ENCODE results near the gene OPRL1.
"Not testable (repeated sequence)": the region's sequence is repeated elsewhere in the genome, so short reads cannot be mapped to it uniquely, and the experiment has no call there.

OPRL1 gene

DNA sequence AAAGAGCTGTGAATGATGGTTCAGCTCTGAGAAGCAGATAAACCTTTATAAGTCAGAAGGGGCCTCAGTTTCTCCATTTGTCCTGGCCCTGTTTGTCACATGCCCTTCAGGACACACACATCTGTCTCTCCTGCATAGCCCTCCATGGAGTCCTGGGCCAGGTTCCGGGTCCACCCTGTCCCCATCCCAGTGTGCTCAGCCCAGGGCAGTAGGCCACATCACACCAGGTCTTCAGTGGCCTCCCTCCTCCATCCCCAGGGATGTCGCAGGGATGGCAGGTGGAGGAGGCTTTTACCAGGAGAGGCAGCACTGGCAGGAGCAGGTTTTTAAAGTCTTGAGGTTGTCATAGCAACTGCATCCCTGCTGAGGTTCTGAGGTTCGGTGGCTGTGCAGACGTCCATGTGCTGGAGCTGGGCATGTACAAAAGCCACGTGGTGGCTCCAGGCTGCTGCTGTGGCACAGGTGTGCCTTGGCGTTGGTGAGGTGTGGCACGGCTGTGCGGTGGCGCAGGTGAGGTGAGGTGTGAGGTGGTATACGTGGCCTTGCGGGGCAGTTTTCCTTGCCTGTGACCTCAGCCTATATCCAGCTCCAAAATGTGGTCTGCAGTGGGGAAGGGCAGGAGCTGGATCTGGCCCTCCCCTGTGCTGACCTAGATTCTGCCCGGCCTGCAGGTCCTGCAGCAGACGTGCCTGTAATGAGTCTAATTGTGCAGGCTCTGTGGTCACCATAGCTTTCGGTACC, 35.5 kb downstream of the OPRL1 start:
- no peak for DNase-seq (ENCODE audit: low read depth in 2 of 2)

DNA sequence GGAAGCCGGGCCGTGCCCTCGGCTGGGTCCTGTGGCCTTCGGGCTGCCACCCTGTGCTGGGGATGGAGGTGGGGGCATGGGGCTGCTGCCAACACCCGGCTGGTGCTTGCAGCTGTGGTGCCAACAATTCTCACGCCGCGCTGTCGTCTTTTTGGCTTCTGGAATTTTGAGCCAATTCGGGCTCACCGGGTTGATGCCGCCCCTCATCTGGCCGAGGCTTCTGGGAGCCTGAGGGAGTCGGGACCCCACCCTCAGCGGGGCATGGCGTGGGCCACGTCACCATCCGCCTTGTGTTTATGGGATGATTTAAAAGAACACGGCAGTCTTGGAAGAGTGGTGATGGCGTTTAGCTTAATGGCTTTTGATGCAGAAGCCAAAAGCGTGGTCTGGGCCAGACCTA, 36.1 kb downstream of the OPRL1 start:
- DNase-seq (ENCODE audit: low read depth in 2 of 2) = no peak

DNA sequence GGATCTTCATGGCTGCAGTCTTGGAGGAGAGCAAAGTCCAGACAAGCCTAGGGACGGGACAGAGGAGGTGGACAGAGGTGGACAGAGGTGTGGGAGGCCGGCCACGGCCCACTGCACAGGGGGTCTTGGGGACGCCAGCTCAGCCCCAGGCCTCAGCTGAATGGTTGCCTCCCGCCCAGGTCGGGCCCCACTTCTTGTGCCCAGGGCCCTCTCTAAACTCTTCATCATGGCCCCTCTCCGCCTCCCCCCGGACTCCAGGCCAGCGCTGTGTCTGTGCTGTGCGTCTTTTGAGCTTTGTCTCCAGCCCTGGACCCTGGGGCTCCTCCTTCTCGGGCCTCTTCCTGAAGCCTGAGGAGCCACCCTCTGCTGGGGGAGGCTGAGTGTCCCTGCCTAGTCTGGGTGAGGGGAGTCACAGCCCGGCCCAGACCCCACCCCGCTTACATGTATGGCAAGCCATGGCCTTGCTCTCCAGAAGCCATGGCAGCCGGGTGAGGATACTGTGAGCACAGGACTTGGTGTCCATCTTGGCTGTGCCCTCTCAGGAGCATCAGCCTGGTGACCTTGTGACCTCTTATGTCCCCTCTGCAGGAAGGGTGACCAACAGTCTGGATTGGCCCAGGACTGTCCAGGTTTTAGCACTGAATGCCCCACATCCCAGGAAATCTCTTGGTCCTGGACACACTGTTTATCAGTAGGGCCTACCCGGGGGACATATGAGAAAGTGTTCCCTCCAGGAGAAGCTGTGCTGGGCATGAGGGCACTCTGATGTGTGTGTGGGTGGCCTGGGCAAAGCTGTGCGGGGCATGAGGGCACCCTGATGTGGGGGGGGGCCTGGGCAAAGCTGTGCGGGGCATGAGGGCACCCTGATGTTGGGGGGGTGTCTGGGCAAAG, 36.9 kb downstream of the OPRL1 start:
- no peak for DNase-seq (ENCODE audit: low read depth in 2 of 2)

DNA sequence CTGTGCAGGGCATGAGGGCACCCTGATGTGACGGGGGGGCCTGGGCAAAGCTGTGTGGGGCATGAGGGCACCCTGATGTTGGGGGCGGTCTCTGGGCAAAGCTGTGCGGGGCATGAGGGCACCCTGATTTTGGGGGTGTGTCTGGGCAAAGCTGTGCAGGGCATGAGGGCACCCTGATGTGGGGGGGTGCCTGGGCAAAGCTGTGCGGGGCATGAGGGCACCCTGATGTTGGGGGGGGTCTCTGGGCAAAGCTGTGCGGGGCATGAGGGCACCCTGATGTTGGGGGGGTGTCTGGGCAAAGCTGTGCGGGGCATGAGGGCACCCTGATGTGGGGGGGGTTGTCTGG, 37.5 kb downstream of the OPRL1 start:
- DNase-seq (ENCODE audit: low read depth in 2 of 2) = not testable (repeated sequence)

DNA sequence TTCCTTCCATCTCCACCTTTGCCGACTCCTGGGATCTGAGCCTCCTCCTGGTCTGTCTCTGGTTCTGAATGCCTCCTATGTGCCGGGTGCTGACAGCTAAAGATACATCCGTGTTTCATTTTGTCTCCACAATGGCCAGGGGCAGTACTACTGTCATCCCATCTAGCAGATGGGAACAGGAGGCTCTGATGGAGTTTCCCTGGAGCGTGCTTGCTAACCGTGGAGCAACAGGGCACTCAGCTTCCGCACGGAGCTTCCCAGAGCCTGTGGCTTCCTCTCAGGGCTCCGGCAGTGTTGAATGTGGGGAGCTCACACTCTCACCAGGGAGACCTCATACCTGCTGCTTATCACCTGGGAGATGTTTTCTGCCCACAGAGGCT, 39.4 kb downstream of the OPRL1 start:
- DNase-seq (ENCODE audit: low read depth in 2 of 2) = no peak

DNA sequence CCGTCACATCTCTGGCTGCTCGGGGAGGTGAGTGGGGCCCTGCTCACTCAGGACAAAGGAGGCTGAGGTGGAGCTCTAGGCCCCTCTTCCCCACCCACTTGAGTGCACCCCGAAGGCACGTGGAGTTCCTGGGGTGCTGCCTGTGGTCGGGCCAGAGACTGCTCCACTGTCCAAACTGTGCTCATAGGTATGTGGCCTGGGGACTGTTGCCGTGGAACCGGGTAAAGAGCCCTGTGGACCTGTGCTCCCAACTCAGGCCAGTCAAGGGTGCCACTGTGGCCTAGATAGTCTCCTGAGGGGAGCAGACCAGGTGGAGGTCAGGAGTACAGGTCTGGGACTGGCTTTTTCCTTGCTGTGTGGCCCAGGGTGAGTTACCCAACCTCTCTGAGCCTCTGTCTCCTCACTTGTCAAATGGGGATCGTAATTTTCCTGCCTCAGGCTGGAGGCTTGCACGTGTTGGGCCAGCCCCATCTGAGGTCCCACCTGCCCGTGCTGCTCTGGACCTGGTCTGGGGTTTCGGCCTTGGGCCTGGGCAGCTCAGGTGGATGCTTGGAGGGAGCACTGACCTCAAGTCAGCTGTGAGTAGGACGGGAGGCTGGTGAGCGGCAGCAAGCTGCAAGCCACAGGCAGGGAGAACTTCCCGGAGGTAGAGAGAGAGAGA, 39.9 kb downstream of the OPRL1 start:
- no peak for DNase-seq (ENCODE audit: low read depth in 2 of 2)

DNA sequence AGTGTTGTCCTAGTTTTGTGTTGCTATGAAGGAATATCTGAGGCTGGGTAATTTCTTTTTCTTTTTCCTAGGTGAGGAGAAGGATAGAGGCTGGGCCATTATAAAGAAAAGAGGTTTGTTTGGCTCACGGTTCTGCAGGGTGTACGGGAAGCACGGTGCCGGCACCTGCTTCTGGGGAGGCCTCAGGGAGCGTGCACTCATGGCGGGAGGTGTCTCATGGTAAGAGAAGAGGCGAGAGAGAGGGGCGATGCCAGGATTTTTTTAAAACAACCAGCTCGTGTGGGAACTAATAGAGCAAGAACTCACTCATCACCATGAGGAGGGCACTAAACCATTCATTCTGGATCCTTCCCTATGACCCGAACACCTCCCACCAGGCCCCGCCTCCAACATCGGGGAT, 41.7 kb downstream of the OPRL1 start:
- no peak for DNase-seq (ENCODE audit: low read depth in 2 of 2)

DNA sequence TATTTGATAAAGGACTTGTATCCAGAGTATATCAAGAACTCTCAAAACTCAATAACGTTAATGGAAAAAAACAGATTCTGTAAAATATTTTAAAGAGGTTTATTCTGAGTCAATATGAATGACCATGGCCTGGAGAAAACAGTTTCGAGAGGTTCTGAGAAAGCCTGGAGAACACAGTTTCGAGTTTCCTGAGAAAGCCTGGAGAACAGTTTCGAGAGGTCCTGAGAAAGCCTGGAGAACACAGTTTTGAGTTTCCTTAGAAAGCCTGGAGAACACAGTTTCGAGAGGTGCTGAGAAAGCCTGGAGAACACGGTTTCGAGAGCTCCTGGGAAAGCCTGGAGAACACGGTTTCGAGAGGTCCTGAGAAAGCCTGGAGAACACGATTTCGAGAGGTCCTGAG, 43.0 kb downstream of the OPRL1 start:
- not testable (repeated sequence) for DNase-seq (ENCODE audit: low read depth in 2 of 2)

DNA sequence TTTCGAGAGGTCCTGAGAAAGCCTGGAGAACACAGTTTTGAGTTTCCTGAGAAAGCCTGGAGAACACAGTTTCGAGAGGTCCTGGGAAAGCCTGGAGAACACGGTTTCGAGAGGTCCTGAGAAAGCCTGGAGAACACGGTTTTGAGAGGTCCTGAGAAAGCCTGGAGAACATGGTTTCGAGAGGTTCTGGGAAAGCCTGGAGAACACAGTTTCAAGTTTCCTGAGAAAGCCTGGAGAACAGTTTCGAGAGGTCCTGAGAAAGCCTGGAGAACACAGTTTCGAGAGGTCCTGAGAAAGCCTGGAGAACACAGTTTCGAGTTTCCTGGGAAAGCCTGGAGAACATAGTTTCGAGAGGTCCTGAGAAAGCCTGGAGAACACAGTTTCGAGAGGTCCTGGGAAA, 43.6 kb downstream of the OPRL1 start:
- DNase-seq (ENCODE audit: low read depth in 2 of 2) = not testable (repeated sequence)

DNA sequence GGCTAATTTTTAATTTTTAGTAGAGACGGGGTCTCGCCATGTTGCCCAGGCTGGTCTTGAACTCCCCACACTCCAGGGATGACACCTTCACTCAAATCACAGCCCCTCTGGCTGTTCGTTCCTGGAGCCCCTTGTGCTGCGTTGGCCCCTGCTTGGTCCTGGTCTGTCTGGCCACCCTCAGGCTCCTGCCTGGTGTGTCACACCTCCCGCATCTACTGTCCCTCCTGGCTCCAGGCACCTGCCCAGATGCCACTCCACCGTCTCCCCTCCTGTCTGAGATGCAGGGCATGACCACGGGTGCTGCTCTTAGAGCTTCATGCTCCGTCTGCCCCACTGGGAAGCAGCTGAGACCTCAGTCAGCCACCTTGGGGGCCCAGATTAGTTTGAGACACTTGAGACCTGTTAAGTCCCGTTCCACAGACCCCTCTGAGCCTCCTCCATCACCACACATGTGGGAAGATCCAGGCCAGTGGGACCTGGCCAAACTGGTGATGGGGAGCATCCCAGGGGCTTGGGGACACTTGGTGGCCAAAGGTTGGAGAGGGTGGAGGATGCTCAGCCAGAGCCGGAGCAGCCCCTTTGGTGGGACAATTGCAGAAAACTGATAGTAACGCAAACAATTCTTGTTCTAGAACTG, 49.4 kb downstream of the OPRL1 start:
- DNase-seq (ENCODE audit: low read depth in 2 of 2) = no peak

DNA sequence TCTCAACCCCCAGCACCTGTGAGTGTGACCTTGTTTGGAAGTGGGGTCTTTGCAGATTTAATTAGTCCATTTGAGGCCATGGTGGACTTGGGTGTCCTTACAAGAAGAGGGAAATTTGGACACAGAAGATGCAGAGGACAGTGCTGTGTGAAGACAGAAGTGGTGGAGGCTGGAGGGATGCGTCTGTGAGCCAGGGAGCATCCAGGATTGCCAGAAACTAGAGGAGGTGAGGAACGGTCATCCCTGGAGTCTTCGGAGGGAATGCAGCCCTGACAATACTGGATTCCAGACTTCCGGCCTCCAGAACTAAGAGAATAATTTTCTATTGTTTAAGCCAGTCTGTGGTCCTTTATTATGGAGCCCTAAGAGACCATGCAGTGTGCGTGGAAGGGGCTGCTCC, 50.4 kb downstream of the OPRL1 start:
- DNase-seq (ENCODE audit: low read depth in 2 of 2) = no peak

DNA sequence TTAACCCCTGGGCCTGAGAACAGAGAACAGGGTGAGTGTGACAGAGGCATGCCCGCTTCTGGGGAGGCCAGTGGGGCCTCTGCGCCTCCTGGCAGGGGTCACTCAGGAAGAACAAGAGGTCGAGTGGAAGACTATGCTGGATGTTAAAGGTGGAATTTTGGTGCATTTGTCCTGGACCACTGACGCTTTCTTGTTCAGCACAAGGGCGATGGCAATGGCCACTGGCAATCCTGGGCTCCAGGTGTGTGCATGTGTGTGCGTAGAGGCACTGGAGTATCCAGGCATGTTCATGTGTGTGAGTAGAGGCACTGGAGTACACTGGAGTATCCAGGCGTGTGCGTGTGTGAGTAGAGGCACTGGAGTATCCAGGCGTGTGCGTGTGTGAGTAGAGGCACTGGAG, 51.0 kb downstream of the OPRL1 start:
- DNase-seq (ENCODE audit: low read depth in 2 of 2) = no peak

DNA sequence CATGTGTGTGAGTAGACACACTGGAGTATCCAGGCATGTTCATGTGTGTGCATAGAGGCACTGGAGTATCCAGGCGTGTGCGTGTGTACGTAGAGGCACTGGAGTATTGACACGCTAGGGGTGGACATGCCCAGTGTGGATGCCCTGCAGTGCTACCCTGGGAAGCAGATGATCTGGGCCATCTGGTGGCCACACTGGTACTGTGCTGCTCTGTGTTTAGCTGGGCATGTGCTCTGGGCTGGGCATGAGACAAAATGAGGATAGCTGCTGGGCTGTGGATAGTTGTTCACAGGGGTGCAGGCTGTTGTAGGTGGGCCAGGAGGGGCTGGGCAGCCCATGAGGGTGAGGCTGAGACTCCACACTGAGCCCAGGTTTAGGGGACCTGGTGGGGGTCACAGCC, 51.5 kb downstream of the OPRL1 start:
- DNase-seq (ENCODE audit: low read depth in 2 of 2) = no peak

DNA sequence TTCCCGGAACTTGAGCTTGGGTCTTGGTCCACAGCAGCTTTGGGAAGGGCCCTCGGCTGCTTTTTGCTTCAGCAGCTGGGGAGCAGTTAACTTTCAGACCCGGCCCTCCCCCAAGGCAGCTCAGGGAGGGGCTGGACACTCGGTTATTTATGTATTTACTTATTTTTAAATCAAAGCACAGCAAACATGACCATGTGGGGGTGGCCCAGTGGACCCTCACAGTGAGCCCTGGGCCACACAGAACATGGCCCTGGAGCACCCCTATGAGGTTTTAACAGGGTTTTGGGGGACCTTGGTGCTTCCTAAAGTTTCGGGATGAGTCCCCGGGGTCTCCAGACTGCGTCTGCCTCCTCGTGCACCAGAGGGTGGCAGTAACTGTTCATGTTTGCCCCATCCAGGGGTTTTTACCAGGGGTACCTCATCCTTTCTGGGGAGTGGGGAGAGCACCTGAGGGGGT, 54.1 kb downstream of the OPRL1 start:
- DNase-seq (ENCODE audit: low read depth in 2 of 2) = no peak

DNA sequence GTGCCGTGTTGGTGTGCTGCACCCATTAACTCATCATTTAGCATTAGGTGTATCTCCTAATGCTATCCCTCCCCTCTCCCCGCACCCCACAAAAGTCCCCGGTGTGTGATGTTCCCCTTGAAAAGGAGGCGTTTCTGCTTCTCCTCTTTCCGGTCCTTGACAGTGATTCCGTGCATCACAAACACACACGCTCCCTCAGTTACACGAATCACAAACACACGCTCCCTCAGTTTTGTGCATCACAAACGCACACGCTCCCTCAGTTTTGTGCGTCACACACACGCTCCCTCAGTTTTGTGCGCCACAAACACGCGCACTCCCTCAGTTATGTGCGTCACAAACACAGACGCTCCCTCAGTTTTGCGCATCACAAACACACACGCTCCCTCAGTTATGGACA, 54.9 kb downstream of the OPRL1 start:
- DNase-seq (ENCODE audit: low read depth in 2 of 2) = not testable (repeated sequence)

DNA sequence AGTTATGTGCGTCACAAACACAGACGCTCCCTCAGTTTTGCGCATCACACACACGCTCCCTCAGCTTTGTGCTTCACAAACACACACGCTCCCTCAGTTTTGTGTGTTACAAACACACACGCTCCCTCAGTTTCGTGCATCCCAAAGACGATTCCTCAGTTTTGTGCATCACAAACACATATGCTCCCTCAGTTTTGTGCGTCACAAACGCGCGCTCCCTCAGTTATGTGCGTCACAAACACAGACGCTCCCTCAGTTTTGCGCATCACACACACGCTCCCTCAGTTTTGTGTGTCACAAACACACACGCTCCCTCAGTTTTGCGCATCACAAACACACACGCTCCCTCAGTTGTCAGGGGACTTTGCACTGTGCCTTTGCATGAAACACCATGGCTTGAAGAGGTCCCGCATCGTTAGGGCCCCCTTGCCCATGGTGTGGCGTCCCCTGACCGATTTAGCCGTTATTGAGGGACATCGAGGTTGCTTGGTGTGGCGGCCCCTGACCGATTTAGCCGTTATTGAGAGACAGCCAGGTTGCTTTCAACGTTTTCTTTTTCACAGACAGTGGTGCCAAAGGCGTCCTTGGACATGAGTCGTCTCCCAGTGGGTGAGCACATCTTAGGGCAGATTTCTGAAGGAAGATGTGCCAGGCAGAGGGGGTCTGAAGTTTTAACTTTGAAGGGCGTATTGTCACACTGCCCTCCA, 56.3 kb downstream of the OPRL1 start:
- no peak for DNase-seq (ENCODE audit: low read depth in 2 of 2)

DNA sequence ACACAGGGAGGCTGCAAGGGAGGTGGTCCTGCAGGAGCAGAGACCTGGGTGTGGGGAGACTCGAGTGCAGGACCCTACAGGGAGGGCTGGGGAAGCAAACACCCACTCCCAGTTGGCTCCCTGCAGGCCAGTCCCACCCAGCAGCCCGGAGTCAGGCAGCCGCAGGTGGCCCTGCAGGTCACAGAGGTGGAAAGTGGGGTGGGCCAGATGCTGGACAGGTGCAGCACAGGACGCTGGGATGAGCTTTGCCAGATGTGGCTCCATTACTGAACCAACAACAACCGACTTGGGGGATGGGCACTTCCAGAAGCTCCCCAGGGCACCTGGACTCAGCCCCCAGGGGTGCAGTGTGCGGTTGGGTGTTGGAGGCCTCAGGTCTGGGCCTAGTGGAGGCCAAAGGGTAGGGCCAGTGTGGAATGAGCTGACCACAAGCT, 57.7 kb downstream of the OPRL1 start:
- DNase-seq (ENCODE audit: low read depth in 2 of 2) = no peak

DNA sequence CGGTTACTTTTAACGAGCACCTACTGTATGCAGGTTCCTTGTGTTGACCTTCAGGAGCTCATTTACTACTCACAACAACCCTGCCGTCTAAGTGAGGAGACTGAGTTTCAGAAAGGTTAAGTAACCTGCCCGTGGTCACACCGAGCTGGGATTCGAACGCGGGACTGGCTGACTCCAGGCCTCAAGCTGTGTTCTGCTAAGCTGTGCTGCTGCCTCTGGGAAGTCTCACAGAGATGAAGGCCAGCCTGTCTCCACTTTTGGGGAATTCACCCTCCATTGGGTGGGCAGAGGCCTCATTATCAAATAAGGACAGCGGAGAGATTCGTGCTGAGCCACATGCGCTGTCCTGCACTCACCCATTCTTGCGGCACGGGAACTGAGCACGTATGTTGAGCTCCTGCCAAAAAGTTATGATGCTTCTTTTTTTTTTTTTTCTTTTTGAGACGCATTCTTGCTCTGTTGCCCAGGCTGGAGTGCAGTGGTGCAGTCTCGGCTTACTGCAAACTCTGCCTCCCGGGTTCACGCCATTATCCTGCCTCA, 58.5 kb downstream of the OPRL1 start:
- DNase-seq (ENCODE audit: low read depth in 2 of 2) = no peak

DNA sequence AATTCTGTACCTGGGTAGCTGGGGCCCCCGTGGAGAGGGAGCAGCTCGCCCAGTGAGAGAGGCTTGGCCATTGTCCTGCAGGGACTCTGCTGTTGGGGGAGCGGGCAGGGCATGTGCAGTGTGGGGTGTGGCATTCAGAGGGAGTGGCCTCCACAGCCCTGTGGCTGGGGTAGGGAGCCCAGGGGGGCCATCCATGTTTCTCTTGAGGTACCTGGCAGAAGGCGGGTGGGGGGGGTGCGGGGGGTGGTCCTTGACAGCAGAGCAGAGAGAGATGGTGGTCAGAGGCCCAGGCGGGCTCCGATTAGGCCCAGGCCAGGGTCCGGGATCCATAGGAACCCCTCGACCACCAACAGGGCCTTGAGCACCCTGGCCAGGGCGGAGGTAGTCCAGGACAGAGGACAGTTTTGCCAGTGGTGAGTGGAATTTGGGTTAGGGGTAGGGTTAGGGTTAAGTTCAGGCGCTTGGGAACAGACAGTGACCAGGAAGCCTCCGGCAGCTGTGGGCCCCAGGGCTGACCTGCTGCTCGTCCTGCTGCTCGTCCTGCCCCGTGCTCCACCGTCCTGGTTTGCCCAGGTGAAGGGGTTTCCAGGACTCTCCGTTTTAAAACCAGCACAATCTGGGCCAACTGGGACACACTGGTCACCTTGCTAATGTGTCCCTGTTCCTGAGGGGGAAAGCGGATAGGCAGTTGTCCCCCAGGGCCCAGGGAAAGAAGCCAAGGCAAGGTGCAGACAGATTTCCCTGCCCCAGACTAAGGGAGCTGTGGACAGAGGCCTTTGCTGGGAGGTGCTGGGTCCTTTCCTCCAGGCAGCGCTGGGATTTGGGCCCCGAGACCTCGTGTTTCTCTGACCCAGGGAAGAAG, 59.5 kb downstream of the OPRL1 start:
- no peak for DNase-seq (ENCODE audit: low read depth in 2 of 2)

Measured in stimulated activated CD8-positive, alpha-beta memory T cell treated with anti-CD3 and anti-CD28 coated beads, Interleukin-15, amount 100 ng/mL, for 48 hours (primary cell).